LHCN-M2 (cell line): Measurements from ENCODE around the gene NEK7. TPM values are rescaled to one million over a fixed set of nuclear protein-coding genes. Genes with fewer than 3 reads are reported as not detected.

Source experiments
- DNase-seq: peaks from one replicate; pipeline ENCODE4 v3.0.0-alpha.2; 2012; ENCODE audit warnings: low read depth
- total RNA-seq: library from RNA; depleted of rRNA; stranded (reverse); fragments of >200 nt; gene quantifications from 2 replicates; pipeline ENCODE4 v1.2.3, GENCODE V29; 2014

NEK7 gene
- total RNA-seq, 1 experiment from 2014 or later = 66.8 TPM

DNA sequence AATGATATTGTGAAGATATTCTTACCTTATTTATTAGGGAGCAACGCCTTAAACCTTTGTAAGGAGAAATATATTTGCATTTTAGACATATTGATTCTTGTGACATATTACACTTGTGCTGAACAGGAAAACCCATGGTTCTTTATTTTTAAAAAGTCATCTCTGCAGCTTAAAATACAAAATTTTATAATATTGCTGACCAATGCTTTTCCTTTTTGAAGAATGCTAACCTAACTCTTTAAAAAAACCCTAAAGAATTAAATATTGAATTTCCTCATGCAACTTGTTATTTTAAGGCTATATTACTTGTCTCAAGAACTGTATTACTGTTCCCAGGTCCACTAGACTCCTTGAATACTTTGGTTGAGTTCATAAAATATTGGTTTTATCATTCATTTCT lies 99.0 kb downstream of the NEK7 start:
- no peak for DNase-seq

- peak; percentile 82 for DNase-seq
These were observed 101.7 kb downstream of the NEK7 start for GRCh38 chr1:198258491-198258890.

DNA sequence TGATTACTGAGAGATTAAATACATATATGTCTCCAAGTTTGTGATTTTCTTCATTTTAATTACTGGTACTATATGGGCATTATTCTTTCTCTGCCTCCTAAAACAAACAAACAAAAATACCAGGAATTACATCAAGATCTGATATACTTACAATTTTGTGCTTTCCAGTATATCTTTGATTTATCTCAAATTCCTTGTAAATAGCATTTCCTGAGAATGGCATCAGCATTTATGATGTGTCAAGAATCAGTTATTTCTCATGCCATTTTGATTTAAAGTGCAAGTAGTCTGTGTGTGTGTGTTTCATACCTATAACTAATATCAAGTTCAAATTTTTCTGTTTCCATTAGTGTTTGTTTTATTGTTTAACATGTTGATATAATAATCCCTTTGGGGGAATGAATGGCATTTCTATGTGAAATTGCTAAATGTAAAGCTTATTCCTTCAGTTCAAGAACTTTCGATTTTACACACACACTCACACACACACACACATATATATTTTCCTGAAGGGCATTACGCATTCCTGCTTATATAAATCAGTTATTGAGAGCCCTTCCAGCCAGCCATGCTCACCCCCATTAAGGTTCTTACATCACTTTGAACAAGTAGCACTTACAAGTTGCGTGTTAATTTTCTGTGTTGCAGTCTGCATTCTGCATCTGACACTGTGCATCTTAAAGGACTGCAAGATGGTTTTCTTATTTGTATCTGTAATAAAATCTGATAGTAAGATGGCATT lies 102.7 kb downstream of the NEK7 start:
- DNase-seq = no peak

DNA sequence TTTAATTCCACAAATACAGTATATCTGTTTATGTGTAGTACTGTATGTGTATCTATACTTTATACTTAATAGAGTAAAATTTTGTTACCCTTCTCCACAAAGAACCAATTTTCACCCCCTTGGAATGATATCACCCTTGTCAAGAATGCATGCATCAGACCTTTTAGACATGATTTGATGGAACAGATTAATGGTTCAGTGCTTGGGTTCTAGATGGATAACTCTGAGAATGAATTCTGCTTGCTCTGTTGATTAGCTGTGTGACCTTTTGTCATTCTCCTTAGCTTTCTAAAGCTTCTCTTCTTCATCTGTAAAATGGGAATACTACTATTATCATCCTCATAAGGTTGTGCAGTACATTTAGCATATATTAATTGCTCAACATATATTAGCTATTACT lies 105.1 kb downstream of the NEK7 start:
- no peak for DNase-seq

DNA sequence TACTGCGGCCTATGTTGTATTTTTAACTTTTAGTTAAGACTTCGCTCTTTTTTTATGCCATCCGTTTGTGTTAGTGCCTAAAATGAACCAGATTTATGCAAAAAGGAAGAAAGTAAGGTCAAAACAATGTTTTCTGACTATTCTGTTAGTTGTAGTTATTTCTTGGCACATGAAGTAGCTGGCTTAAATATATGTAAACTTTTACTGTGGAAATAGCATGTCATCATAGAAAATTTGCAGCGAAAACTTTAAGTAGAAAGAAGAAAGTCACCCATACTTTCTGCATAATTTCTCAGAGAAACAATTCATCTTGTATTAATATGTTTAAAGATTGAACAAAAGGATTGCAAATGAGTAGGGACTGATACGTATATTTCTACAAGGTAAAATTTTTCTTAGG lies 106.4 kb downstream of the NEK7 start:
- no peak for DNase-seq

GRCh38 chr1:198264282-198264681 lies 107.5 kb downstream of the NEK7 start:
- DNase-seq = no peak

- DNase-seq = no peak
These were observed 108.4 kb downstream of the NEK7 start for GRCh38 chr1:198265073-198265661.

DNA sequence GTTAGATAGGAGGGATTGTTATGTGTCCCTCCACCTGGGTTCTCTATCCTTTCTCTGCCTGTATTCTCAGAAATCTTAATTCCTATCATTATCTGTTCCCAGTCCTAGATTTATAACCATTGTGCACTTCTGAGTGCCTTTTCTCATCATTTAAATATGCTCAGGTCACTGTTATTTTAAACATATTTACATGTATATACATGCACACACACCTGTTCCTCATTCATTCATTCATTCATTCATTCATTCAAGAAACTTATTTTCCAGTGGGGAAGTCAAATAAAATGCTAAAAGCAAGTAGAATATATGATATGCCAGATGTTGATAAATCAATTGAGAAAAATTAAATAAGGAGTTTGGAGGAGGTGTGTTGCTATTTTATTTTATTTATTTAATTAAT lies 110.3 kb downstream of the NEK7 start:
- DNase-seq = no peak

GRCh38 chr1:198267921-198268320 lies 111.1 kb downstream of the NEK7 start:
- DNase-seq = peak; percentile 75

- DNase-seq = peak; percentile 33
These were observed 112.2 kb downstream of the NEK7 start for GRCh38 chr1:198268784-198269645.

DNA sequence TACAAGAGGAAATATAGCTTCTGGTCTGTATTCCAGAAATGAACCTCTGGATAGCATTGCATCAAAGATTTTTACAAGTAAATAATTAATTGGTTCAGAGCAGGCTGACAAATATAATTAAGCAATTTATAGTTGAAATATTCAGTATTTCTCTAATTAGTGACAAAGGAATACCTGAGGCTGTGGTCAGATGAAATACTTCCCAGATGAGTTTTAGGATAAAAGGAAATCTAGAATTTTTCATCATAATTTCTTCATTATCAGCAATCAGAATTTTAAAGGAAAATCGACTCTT lies 112.8 kb downstream of the NEK7 start:
- no peak for DNase-seq

- no peak for DNase-seq
These were observed 113.6 kb downstream of the NEK7 start for GRCh38 chr1:198270273-198270828.

DNA sequence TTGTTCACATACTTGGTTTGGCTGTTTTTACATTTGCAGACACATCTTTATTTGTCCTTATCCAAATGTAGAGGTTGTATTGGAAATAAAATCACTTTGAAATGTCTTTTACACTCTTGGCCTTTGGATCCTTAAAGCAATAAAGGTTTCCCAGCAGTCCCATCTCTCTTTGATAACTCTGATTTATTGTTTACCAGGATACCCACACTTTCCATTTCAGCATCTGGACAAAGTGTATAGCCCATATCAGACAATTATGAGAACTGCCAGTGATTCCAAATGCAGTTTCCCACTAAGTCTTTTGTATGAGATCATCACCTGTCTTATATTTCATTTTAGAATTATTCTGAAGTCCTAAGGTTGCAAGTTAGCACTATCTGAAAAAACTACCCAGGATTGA lies 114.7 kb downstream of the NEK7 start:
- DNase-seq = no peak

DNA sequence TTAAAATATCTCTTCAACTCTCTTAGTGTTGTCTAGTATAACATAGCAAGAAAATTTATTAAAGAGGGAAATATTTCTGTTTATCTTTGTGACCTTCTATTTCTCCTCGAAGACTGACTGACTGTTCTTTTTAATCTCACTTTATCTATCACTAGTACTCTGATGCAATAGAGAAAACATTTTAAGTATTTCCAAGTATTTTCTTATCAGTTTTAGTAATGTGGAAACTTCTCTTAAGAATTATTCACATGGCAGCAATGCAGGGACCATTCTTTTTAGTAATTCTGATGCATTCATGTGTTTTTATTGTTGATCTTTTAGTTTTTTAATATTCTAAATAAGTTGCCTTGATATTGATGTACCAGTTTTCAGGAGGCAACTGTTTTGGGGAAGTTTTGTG lies 115.7 kb downstream of the NEK7 start:
- no peak for DNase-seq

- no peak for DNase-seq
These were observed 117.0 kb downstream of the NEK7 start for GRCh38 chr1:198273748-198274295.

- no peak for DNase-seq
These were observed 118.8 kb downstream of the NEK7 start for GRCh38 chr1:198275597-198275996.

- no peak for DNase-seq
These were observed 119.4 kb downstream of the NEK7 start for GRCh38 chr1:198276241-198276640.

DNA sequence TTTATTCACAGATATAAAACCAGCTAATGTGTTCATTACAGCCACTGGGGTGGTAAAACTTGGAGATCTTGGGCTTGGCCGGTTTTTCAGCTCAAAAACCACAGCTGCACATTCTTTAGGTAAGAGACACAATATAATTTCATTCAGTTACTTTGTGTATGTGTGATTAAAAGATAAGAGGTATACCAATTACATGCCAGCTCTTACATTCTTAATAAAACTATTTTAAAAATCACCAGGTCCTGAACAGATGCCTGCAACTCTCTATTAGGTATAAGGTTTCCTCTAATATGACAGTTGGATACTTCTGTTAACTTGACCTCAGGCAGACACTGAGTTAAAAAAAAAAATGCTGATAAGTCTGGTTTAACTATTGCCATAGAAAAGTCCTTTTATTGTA lies 122.1 kb downstream of the NEK7 start:
- no peak for DNase-seq

DNA sequence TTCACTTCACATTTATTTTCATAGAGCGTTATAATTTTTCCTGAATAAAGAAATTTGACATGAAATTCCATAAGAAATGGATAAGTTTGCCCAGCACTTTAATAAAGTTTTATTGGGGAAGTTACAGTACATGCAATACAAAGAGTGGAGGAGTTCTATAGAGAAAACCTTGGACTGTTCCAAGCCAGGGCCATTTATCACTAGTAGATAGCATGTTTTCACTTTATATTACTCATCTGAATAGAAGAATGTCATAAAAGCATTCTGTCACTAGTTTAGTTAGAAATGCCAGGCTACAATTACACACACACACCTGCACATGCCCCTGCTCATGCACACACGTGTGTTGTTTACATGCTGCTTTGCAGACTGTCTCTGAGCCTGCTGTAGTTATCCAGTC lies 123.3 kb downstream of the NEK7 start:
- no peak for DNase-seq

DNA sequence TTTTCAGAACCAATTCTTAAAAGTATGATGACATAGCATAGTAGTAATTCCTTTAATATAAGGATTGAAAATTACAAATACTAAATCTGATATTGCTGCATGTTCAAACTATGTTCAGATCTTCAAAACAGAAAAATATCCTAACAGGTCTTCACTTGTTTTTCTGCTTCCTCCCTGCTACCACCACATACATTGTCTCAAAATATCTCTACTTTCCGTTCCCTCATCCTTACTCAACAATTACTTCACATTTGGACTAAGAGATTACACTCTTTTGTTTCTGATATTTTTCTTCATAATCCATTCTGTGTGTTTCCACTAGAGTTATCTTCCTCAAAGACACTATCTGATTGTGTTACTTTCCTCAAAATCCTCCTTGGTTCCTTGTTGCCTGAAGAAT lies 125.1 kb downstream of the NEK7 start:
- no peak for DNase-seq

DNA sequence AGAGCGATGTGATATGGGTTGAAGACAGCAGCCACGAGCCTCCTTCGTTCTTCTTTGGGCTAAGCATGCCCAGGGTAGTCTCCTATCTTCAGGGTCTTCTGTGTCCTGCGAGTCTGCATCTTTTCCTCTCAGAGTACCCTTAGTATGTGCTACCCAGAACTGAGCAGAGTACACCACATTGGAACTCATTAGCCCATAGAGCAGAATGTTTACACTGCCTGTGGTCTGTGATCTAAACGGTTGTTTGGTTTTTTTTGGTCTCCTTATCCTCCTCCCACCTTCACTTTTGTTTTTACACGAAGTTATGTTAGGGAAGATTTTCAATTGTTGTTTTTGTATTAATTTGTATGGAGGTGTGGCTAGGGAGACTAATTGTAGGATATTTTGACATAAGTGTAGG lies 126.4 kb downstream of the NEK7 start:
- DNase-seq = no peak

DNA sequence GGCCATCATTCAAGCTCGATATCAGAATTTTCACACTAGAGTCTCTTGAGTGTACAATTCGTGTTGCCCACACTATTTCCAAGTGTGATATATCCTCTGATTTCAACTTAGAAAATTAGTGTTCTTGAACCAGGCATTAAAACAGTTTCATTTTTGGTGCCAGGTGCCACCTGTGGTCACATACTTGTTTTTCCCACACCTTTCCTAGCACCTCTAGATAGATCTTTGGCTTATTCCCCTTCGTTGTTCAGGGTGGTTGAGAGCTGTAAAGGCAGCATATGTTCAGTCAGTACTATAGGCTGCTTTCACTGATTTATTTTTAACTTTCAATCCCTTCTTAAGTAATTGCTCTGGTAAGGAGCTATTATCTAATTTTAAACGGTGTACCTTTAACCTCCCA lies 131.1 kb downstream of the NEK7 start:
- no peak for DNase-seq
